NCI-H345 treated with DMSO at 0.1 percent for 48 hours (cell line): Measurements from ENCODE around the gene KLHDC8B.
"Not testable (repeated sequence)": the region's sequence is repeated elsewhere in the genome, so short reads cannot be mapped to it uniquely, and the experiment has no call there.

Experiments used
- DNase-seq: peaks from one replicate; lab custom pipeline; 2025; ENCODE audit not compliant: unreplicated experiment; lab: John Stamatoyannopoulos, UW

KLHDC8B gene

DNA sequence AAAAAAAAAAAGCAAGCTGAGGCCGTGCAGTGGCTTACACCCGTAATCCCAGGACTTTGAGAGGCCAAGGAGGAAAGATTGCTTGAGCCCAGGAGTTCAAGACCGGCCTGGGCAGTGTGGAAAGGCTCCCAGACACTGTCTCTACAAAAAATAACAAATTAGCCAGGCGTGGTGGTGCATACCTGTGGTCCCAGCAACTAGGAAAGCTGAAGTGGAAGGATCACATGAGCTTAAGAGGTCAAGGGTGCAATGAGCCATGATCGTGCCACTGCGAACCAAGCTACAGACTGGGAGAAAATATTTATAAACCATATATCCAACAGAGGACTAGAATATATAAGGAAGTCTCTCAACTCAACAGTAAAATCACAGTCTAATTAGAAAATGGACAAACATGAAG lies 10.0 kb downstream of the KLHDC8B start:
- no peak for DNase-seq

DNA sequence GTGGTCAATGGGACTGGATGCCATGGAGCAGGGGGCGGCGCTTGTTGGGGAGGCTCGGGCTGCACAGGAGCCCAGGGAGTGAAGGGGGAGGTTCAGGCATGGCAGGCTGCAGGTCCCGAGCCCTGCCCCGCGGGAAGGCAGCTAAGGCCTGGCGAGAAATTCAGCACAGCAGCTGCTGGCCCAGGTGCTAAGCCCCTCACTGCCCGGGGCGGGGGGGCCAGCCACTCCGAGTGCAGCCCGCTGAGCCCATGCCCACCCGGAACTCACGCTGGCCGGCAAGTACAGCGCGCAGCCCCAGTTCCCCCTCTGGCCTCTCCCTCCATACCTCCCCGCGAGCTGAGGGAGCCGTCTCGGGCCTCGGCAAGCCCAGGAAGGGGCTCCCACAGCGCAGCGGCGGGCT lies 11.3 kb downstream of the KLHDC8B start:
- no peak for DNase-seq

GRCh38 chr3:49183873-49184272 lies 12.5 kb downstream of the KLHDC8B start:
- DNase-seq: no peak

DNA sequence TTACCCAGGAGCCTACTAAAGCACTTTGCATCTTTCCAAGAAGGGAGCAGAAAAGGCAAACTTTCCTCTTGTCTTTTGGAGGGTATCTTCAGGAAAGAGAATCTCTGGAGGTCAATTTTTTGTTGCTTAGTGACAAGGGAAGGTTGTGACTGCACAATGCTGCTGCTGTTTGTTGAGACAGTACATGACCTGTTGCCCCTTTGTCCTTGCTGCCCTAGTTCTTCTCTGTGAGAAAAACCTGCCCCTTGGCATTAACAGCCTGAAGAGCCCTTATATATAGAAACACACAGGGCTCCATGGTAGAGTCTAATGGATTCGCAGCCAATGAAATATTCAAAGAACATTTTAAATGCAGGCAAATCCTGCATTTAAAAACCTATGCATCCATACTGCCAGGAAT lies 20.3 kb downstream of the KLHDC8B start:
- no peak for DNase-seq

DNA sequence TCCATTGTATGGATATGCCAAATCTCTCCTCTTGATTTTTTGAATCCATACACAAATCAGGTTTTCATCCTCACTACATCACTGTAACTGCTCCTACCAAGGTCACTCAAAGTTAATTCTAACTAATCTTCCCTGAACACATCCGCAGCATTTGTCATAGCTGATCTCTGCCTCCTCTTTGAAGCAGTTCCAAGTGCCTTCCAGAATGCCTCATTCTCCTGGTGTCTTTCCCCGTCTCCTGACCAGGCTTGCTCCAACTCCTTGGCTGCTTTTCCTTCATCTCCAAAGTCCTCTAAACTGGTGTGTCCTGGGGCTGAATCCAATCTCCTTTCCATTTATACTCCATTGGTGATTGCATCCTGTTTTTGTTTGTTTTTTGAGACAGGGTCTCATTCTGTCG lies 26.8 kb downstream of the KLHDC8B start:
- DNase-seq: no peak

DNA sequence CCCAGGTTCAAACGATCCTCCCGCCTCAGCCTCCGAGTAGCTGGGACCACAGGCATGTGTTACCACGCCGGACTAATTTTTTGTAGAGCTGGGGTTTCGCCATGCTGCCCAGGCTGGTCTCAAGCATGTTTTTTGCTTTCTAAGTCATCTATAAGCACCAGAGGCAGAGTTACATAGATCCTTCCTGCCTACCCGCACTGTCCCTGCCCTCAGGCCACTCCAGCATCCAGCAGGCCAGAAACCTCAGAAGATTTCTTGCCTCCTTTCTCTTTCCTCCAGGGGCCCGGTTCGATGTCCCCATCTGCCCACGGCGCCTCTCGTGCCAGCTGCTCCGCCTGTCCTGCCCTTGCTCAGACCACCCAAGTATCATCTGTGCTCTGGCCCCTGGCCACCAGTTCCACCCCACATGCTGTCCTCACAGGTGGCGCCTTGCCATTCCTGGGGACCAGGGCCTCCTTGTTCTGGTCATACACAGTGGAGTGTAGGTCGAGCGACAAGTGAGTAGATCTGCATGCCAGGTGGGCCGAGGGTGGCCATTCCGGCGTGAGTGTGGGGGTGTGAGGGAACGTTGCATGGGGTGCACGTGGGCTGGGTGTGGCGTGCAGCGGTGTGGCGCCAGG lies 27.3 kb downstream of the KLHDC8B start:
- no peak for DNase-seq

GRCh38 chr3:49199239-49199899 lies 28.0 kb downstream of the KLHDC8B start:
- no peak for DNase-seq

DNA sequence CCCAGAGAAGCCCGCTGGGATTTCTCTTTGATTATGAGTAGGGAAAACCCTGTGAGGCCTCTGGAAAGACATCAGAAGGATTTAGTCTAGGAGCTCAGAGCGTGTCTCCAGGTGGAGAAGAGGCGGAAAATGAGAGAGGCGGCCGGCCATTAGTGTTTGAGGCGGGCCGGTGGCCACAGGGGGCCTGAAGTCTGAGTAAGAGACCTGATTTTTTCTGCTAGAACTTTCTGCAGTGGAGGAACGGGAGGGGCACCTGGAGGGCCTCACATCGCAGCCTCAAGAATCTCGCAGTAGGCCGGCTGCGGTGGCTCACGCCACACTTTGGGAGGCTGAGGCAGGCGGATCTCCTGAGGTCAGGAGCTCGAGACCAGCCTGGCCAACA lies 28.5 kb downstream of the KLHDC8B start:
- no peak for DNase-seq

- no peak for DNase-seq
Observed at GRCh38 chr3:49213541-49213943, 42.1 kb downstream of the KLHDC8B start.

GRCh38 chr3:49213998-49214397 lies 42.6 kb downstream of the KLHDC8B start:
- DNase-seq: no peak

DNA sequence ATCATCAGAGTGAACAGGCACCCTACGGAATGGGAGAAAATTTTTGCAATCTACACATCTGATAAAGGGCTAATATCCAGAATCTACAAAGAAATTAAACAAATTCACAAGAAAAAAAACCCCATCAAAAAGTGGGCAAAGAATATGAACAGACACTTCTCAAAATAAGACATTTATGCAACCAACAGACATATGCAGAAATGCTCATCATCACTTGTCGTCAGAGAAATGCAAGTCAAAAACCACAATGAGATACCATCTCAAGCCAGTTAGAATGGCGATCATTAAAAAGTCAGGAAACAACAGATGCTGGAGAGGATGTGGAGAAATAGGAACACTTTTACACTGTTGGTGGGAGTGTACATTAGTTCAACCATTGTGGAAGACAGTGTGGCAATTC lies 45.3 kb downstream of the KLHDC8B start:
- DNase-seq: not testable (repeated sequence)

DNA sequence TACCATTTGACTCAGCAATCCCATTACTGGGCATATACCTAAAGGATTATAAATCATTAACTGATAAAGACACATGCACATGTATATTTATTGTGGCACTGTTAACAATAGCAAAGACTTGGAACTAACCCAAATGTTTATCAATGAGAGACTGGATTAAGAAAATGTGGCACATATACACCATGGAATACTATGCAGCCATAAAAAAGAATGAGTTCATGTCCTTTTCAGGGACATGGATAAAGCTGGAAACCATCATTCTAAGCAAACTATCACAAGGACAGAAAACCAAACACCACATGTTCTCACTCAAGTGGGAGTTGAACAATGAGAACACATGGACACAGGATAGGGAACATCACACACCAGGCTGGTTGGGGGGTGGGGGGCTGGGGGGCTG lies 45.7 kb downstream of the KLHDC8B start:
- not testable (repeated sequence) for DNase-seq

DNA sequence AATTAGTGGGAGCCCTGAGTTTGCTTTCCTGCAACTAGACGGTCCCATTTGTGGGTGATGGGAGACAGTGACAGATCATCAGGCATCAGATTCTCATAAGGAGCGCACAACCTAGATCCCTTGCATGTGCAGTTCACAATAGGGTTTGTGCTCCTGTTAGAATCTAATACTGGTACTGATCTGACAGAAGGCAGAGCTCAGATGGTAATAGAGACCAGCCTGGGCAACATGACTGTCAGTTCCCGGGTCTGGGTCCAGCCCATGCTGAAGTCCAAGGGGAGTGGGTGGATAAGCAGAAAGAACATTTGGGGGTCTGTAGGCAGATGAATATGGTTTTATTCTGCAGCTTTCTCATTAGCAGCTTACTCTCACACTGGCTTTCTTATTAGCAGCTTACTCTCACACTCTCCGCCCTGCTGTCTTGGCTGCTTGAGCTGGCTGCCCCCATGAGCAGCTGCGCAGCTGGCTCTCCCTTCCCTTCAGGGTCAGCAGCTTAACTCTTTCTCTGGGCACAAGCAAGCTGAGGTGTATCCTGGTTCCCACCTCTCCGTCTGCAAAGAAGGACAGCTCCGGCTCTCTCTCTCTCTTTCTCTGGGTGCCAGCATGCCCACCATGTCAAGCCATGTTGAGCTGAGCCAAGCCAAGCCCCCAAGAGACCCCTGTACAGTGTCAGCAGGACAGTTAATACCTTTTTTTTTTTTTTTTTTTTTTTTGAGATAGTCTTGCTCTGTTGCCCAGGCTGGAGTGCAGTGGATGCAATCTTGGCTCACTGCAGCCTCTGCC lies 46.5 kb downstream of the KLHDC8B start:
- DNase-seq: no peak

- DNase-seq: not testable (repeated sequence)
Observed at GRCh38 chr3:49218471-49218989, 47.1 kb downstream of the KLHDC8B start.

DNA sequence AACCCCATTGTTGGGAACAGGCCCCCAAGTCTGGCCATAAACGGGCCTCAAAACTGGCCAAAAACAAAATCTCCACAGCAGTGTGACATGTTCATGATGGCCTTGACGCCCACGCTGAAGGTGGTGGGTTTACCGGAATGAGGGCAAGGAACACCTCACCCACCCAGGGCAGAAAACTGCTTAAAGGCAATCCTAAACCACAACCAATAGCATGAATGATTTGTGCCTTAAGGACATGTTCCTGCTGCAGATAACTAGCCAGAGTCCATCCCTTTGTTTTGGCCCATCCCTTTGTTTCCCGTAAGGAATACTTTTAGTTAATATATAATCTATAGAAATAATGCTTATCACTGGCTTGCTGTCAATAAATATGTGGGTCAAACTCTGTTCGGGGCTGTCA lies 47.7 kb downstream of the KLHDC8B start:
- no peak for DNase-seq

DNA sequence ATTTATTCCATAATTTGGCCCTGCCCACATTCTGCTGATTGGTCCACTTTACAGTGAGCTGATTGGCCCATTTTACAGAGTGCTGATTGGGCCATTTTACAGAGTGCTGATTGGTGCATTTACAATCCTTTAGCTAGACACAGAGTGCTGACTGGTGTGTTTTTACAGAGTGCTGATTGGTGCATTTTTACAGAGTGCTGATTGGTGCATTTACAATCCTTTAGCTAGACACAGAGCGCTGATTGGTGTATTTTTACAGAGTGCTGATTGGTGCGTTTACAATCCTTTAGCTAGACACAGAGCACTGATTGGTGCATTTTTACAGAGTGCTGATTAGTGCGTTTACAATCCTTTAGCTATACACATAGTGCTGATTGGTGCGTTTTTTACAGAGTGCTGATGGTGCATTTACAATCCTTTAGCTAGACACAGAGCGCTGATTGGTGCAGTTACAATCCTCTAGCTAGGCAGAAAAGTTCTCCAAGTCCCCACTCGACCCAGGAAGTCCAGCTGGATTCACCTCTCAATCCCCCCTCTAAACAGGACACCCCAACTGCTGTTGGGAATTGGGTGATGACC lies 49.7 kb downstream of the KLHDC8B start:
- not testable (repeated sequence) for DNase-seq

GRCh38 chr3:49222002-49222401 lies 50.6 kb downstream of the KLHDC8B start:
- DNase-seq: no peak
